ENCODE measurements around the gene PGAP3.

PGAP3 gene

GRCh38 chr17:39669897-39670735 is 17.7 kb downstream of the PGAP3 start:
- DNase-seq, result no peak

GRCh38 chr17:39667945-39668924 is 19.6 kb downstream of the PGAP3 start, which contains the start of gene PNMT:
TSS of gene PNMT (plus strand) at chr17:39668453. CDS start at chr17:39668476, 23 bp downstream.
- peak; percentile 71 for DNase-seq

- no peak for DNase-seq
Observed at GRCh38 chr17:39667262-39667944, 20.5 kb downstream of the PGAP3 start.

- no peak for DNase-seq
Observed at GRCh38 chr17:39666601-39667261, 21.1 kb downstream of the PGAP3 start.

GRCh38 chr17:39666231-39666600 is 21.6 kb downstream of the PGAP3 start:
- no peak for DNase-seq

- no peak for DNase-seq
Observed at GRCh38 chr17:39665642-39666224, 22.1 kb downstream of the PGAP3 start.

- no peak for DNase-seq
Observed at GRCh38 chr17:39664581-39665561, 23.0 kb downstream of the PGAP3 start, which contains the start of gene TCAP. TSS of gene TCAP (plus strand) at chr17:39665349. CDS start at chr17:39665360, 11 bp downstream.

GRCh38 chr17:39663688-39664580 is 23.9 kb downstream of the PGAP3 start:
- no peak for DNase-seq

- no peak for DNase-seq
Observed at GRCh38 chr17:39663340-39663687, 24.5 kb downstream of the PGAP3 start.

- no peak for DNase-seq
Observed at GRCh38 chr17:39662551-39663339, 25.1 kb downstream of the PGAP3 start.

GRCh38 chr17:39661744-39662541 is 25.9 kb downstream of the PGAP3 start:
- no peak for DNase-seq

- no peak for DNase-seq
Observed at GRCh38 chr17:39660397-39661385, 27.2 kb downstream of the PGAP3 start.

GRCh38 chr17:39660011-39660360 is 27.9 kb downstream of the PGAP3 start:
- DNase-seq, result no peak

- no peak for DNase-seq
Observed at GRCh38 chr17:39659279-39660010, 28.4 kb downstream of the PGAP3 start.

GRCh38 chr17:39658760-39659159 is 29.1 kb downstream of the PGAP3 start:
- no peak for DNase-seq

GRCh38 chr17:39658346-39658745 is 29.5 kb downstream of the PGAP3 start:
- no peak for DNase-seq

Measured in CD4-positive, alpha-beta T cell treated with Interleukin-12 subunit alpha and Interleukin-12 subunit beta, for 1 hour (primary cell).